ENCODE results near the gene TBC1D24.

- no peak for TF ChIP-seq POLR2A (IDR thresholded peaks at IDR 0.05)
- no peak for TF ChIP-seq CTCF (IDR thresholded peaks at IDR 0.05 in 4 of 5, conservative IDR thresholded peaks at IDR 0.05 in 1 of 5)
Measured at GRCh38 chr16:2455081-2455845, 19.7 kb upstream of the TBC1D24 start.
